ENCODE data around the gene CPED1. TPM values are rescaled to one million over a fixed set of nuclear protein-coding genes. Genes with fewer than 3 reads are reported as not detected.

Gene CPED1
- polyA plus RNA-seq, 1 experiment, result 52.0 TPM

DNA sequence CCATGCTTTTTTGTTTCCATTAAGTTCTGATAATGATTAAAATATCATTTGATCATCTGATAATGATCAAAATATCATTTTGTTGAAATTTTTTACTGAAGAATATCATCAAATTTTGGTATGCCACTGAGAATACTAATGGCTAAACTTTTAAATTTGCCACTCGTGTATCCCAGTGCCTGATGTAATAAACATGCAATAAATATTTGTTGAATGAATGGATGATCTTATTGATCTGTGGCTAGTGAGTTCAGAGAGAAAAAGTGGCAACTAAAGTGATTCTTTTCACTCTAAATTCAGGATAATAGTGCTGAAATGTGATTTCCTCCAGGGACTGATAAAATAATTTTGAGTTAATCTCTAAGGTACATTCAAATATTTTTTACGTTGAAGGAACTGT is 181.0 kb downstream of the CPED1 start:
- ChIA-PET CTCF (interaction anchor here (1.1 kb wide), 1 partner anchor 227 kb away, joined by 4 read pairs; no protein-coding TSS in a partner anchor), POLR2A (no interaction called here)
- TF ChIP-seq CTCF (IDR thresholded peaks at IDR 0.05; ENCODE audit: low read depth, low read length), result no peak
- H3K9me3 ChIP-seq (ENCODE audit: control insufficient read depth, insufficient read depth, low read length), result no peaks in the 10 kb centered on the region
- H3K27me3 ChIP-seq (ENCODE audit: control insufficient read depth, insufficient read depth, low read length), result no peaks in the 10 kb centered on the region
- no peak for DNase-seq (ENCODE audit: low read depth, low spot score)
- H3K4me3 ChIP-seq (ENCODE audit: low read depth, low read length), result no peak overlapping the region
- H3K27ac ChIP-seq (ENCODE audit: low read depth, low read length), result no peak overlapping the region

DNA sequence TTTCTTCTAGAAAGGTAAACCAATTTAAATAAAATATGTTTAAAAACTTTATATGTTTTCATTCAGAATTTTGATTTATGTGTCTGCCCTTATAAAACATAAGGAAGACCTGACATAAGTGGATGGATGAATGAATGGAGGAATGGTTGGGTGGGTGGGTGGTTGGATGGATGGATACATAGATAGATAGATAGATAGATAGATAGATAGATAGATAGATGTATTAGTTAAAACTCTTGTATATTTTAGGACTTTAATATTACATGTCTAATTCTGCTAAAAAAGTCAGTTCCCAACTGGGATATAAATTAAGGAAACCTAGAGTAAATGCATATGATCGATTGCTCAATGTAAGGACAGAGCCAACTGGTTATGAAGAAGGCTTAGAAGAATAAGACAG is 184.0 kb downstream of the CPED1 start:
- ChIA-PET CTCF (interaction anchor here (0.8 kb wide), 1 partner anchor 64 kb away, joined by 3 read pairs; no protein-coding TSS in a partner anchor), POLR2A (interaction anchor here (0.8 kb wide), 1 partner anchor 10 kb away, joined by 3 read pairs; no protein-coding TSS in a partner anchor)
- Histone ChIP-seq H3K27ac (ENCODE audit: low read depth, low read length) (no peak overlapping the region), H3K4me3 (ENCODE audit: low read depth, low read length) (no peak overlapping the region), H3K27me3 (ENCODE audit: control insufficient read depth, insufficient read depth, low read length) (no peaks in the 10 kb centered on the region), H3K9me3 (ENCODE audit: control insufficient read depth, insufficient read depth, low read length) (no peaks in the 10 kb centered on the region)
- no peak for DNase-seq (ENCODE audit: low read depth, low spot score)
- no peak for TF ChIP-seq CTCF (IDR thresholded peaks at IDR 0.05; ENCODE audit: low read depth, low read length)

GRCh38 chr7:121175826-121176225 is 187.3 kb downstream of the CPED1 start:
- Histone ChIP-seq H3K27me3 (ENCODE audit: control insufficient read depth, insufficient read depth, low read length) (no peaks in the 10 kb centered on the region), H3K9me3 (ENCODE audit: control insufficient read depth, insufficient read depth, low read length) (no peaks in the 10 kb centered on the region), H3K4me3 (ENCODE audit: low read depth, low read length) (no peak overlapping the region), H3K27ac (ENCODE audit: low read depth, low read length) (no peak overlapping the region)
- no peak for TF ChIP-seq CTCF (IDR thresholded peaks at IDR 0.05; ENCODE audit: low read depth, low read length)
- DNase-seq (ENCODE audit: low read depth, low spot score), result no peak
- POLR2A ChIA-PET, result no interaction called here
- CTCF ChIA-PET, result interaction anchor here (1.7 kb wide), 1 partner anchor 67 kb away, joined by 5 read pairs; no protein-coding TSS in a partner anchor

DNA sequence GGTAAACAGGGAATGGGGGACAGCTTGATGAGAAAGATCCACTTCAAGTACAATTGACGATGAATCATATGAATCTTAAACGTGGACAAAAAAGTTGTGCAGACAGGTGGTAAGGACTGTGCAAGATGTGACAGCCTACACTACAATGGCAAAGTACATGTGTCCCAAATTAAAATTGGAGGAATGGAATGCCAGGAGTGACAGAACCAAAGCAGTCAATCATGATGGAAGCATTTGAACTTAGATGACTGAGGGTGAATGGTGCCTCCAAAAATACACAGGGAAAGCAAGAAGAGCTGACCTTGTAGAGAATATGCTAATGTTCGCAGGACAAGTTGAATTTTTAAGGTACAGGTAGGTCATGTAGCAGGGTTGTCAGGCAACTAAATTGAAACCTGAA is 189.9 kb downstream of the CPED1 start:
- no peak for DNase-seq (ENCODE audit: low read depth, low spot score)
- no peak for TF ChIP-seq CTCF (IDR thresholded peaks at IDR 0.05; ENCODE audit: low read depth, low read length)
- ChIA-PET POLR2A (no interaction called here), CTCF (interaction anchor here (0.6 kb wide), 1 partner anchor 412 kb away, joined by 3 read pairs; no protein-coding TSS in a partner anchor)
- H3K27me3 ChIP-seq (ENCODE audit: control insufficient read depth, insufficient read depth, low read length), result no peaks in the 10 kb centered on the region
- H3K4me3 ChIP-seq (ENCODE audit: low read depth, low read length), result no peak overlapping the region
- no peak overlapping the region for H3K27ac ChIP-seq (ENCODE audit: low read depth, low read length)
- no peaks in the 10 kb centered on the region for H3K9me3 ChIP-seq (ENCODE audit: control insufficient read depth, insufficient read depth, low read length)

DNA sequence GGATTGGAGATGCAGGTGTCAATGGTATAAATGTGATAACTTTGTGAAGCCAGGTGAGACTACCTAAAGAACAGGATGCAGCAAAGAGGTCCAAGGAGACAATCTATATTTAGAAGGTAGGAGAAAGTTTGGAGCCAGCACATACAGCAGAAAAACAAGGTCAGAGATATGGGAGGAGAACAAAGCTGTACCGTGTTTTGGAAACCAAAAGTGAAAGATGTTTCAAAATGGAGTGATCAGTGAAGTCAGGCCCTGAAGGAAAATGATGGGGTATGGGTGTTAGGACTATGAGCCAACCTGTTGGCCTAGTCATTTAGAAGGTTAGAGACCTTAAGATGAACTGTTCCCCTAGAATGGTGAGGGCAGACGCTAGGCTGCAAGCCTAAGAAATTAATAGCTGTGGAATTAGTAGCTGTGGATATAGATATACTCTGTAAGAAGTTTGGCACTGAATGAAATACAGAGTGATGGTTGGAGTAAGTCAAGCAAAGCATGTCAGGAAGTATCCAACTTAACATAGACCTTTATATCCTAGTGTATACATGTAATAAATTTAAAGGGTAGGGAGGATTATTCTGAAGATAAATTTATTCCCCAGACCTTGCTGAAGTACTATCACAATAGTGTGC is 190.5 kb downstream of the CPED1 start:
- Histone ChIP-seq H3K9me3 (ENCODE audit: control insufficient read depth, insufficient read depth, low read length) (no peaks in the 10 kb centered on the region), H3K27me3 (ENCODE audit: control insufficient read depth, insufficient read depth, low read length) (no peaks in the 10 kb centered on the region), H3K4me3 (ENCODE audit: low read depth, low read length) (no peak overlapping the region), H3K27ac (ENCODE audit: low read depth, low read length) (no peak overlapping the region)
- ChIA-PET CTCF (interaction anchor here (0.6 kb wide), 1 partner anchor 413 kb away, joined by 3 read pairs; no protein-coding TSS in a partner anchor), POLR2A (no interaction called here)
- no peak for DNase-seq (ENCODE audit: low read depth, low spot score)
- no peak for TF ChIP-seq CTCF (IDR thresholded peaks at IDR 0.05; ENCODE audit: low read depth, low read length)

Measured in AG04450 (cell line).